ENCODE results near the gene FOXK2. TPM values are rescaled to one million over a fixed set of nuclear protein-coding genes. Genes with fewer than 3 reads are reported as not detected.

The FOXK2 gene
- total RNA-seq, 1 experiment from 2014 or later = 72.0 TPM

DNA sequence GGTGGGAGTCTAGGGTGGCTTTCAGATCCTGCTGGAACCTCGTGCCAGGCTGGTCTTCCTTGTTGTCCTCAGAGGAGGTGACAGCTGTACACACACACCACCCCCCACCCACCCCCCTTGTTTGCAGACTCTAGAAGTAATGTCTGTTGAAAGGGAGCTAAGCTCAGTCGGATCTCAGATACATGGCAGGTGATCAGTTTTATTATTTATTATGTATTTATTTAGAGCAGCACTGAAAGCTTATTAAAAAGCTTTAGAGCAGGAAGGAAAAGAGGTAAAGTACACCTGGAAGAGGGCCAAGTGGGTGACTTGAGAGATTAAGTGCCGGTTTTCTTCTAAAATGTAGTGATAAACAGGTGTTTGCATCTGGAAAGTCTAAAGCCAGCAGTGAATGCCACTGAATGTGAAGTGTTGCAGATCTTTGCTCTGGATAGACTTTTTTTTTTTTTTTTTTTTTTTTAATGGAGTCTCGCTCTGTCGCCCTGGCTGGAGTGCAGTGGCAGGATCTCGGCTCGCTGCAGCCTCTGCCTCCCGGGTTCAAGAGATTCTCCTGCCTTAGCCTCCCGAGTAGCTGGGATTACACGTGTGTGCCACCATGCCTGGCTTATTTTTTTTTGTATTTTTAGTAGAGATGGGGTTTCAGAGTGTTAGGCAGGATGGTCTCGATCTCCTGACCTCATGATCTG lies 40.2 kb downstream of the FOXK2 start:
- Mint-ChIP-seq H3K36me3 (ENCODE audit: insufficient read depth in 1 of 3, low read depth in 3 of 3) (peaks cover 2 to 14% (median 14%) of the 10 kb centered on the region in 3 experiments; a peak in 5 of 7 replicates), H3K4me3 (no peak overlapping the region), H3K27me3 (ENCODE audit: low read depth) (no peaks in the 10 kb centered on the region), H3K9me3 (no peaks in the 10 kb centered on the region), H3K4me1 (peaks cover 14 to 20% of the 10 kb centered on the region in 2 experiments), H3K27ac (no peak overlapping the region; a peak in 1 of 7 replicates)
- no peak overlapping the region for H4K91ac ChIP-seq (ENCODE audit: insufficient read length, low read depth, low read length)
- H2AFZ ChIP-seq (ENCODE audit: low read length) = no peak overlapping the region
- no peak overlapping the region for H4K8ac ChIP-seq (replicated peaks; ENCODE audit: insufficient read length, low read depth, low read length)
- H3K4me2 ChIP-seq (ENCODE audit: insufficient read depth, insufficient read length, low read length) = no peak overlapping the region
- H2AK5ac ChIP-seq (ENCODE audit: insufficient read length, low read length) = no peak overlapping the region
- no peaks in the 10 kb centered on the region for H3K23me2 ChIP-seq (ENCODE audit: insufficient read length, low read depth, low read length, poor library complexity, severe bottlenecking)
- H2BK5ac ChIP-seq (ENCODE audit: insufficient read length, low read length) = no peak overlapping the region
- H3K14ac ChIP-seq (ENCODE audit: insufficient read depth, low read length) = no peak overlapping the region
- H3K27ac ChIP-seq (ENCODE audit: insufficient read length, low read depth, low read length) = no peak overlapping the region
- H3K23ac ChIP-seq (ENCODE audit: insufficient read length, low read depth, low read length) = peak overlapping the region; percentile 25
- H3K79me1 ChIP-seq (ENCODE audit: insufficient read depth, low read depth, low read length, poor library complexity, severe bottlenecking) = peaks cover 26% of the 10 kb centered on the region
- H4K20me1 ChIP-seq (ENCODE audit: control insufficient read depth, insufficient read depth, insufficient read length) = peaks cover 8% of the 10 kb centered on the region
- no peak overlapping the region for H3K56ac ChIP-seq (ENCODE audit: insufficient read length, low read depth, low read length)
- no peak overlapping the region for H2BK120ac ChIP-seq (ENCODE audit: low read depth, low read length, poor library complexity, severe bottlenecking)
- no peak for DNase-seq
- H3T11ph ChIP-seq (ENCODE audit: low read length) = no peak overlapping the region
- no peaks in the 10 kb centered on the region for H3K27me3 ChIP-seq (ENCODE audit: insufficient read depth, low read length)
- H3K18ac ChIP-seq (ENCODE audit: insufficient read length, low read depth, low read length) = no peak overlapping the region
- H4K5ac ChIP-seq (ENCODE audit: insufficient read length, low read depth, low read length) = no peak overlapping the region
- H2BK12ac ChIP-seq (ENCODE audit: insufficient read length, low read depth, low read length) = no peak overlapping the region
- H2BK15ac ChIP-seq (ENCODE audit: low read depth, low read length) = no peak overlapping the region
- no peaks in the 10 kb centered on the region for H3K9me3 ChIP-seq (ENCODE audit: control insufficient read depth, low read depth, low read length)
- H3K79me2 ChIP-seq (ENCODE audit: insufficient read depth, low read length) = peaks cover 54% of the 10 kb centered on the region
- H2BK20ac ChIP-seq (ENCODE audit: low read depth, low read length, poor library complexity, severe bottlenecking) = no peak overlapping the region
- no peaks in the 10 kb centered on the region; the same call in 1 of the 2 replicates for H3K4me1 ChIP-seq (ENCODE audit: insufficient read depth, low read length)
- H3K4ac ChIP-seq (ENCODE audit: low read depth, low read length) = no peak overlapping the region
- TF ChIP-seq, protein P1, sequence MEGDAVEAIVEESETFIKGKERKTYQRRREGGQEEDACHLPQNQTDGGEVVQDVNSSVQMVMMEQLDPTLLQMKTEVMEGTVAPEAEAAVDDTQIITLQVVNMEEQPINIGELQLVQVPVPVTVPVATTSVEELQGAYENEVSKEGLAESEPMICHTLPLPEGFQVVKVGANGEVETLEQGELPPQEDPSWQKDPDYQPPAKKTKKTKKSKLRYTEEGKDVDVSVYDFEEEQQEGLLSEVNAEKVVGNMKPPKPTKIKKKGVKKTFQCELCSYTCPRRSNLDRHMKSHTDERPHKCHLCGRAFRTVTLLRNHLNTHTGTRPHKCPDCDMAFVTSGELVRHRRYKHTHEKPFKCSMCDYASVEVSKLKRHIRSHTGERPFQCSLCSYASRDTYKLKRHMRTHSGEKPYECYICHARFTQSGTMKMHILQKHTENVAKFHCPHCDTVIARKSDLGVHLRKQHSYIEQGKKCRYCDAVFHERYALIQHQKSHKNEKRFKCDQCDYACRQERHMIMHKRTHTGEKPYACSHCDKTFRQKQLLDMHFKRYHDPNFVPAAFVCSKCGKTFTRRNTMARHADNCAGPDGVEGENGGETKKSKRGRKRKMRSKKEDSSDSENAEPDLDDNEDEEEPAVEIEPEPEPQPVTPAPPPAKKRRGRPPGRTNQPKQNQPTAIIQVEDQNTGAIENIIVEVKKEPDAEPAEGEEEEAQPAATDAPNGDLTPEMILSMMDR (conservative IDR thresholded peaks at IDR 0.05) = no peak
- H3K9ac ChIP-seq (ENCODE audit: extremely low read depth, insufficient read length, low read length) = no peak overlapping the region
- WGBS (ENCODE audit: extremely low coverage, insufficient read length, low lambda C conversion rate) = no CpG with 5 or more reads among the region's 11 CpGs

Measured in H9 (cell line).